KMS-11 (cell line): ENCODE measurements around the gene SLC25A21.
A peak's percentile ranks its signal among the peaks of the same experiment; 100 is the strongest.

ENCODE experiments used
- H2AFZ ChIP-seq: fragments of 200-600 bp; sonication (generic); 2 replicates; pipeline ENCODE4 v1.6.1; 2016; ENCODE audit warnings: antibody characterized with exemption, mixed run types, low read depth
- H3K27ac ChIP-seq: fragments of 200-600 bp; sonication (generic); 2 replicates; pipeline ENCODE4 v1.6.1; 2016; ENCODE audit warnings: mild to moderate bottlenecking, mixed run types
- H3K27me3 ChIP-seq: fragments of 200-600 bp; sonication (generic); 2 replicates; pipeline ENCODE4 v1.6.1; 2017; ENCODE audit warnings: mild to moderate bottlenecking, low read depth, mixed run types, moderate library complexity; ENCODE audit not compliant: insufficient read depth
- H3K36me3 ChIP-seq: fragments of 200-600 bp; sonication (generic); 2 replicates; pipeline ENCODE4 v1.6.1; 2017; ENCODE audit warnings: mild to moderate bottlenecking, mixed run types; ENCODE audit not compliant: insufficient read depth
- H3K4me1 ChIP-seq: fragments of 200-600 bp; sonication (generic); 2 replicates; pipeline ENCODE4 v1.6.1; 2016; ENCODE audit warnings: mild to moderate bottlenecking, low read depth, mixed run types; ENCODE audit not compliant: poor library complexity, severe bottlenecking
- H3K4me2 ChIP-seq: fragments of 200-600 bp; sonication (generic); 2 replicates; pipeline ENCODE4 v1.7.0; 2016; ENCODE audit warnings: mild to moderate bottlenecking, mixed run types
- H3K4me3 ChIP-seq: fragments of 200-600 bp; sonication (generic); IDR thresholded peaks from 2 replicates; pipeline ENCODE4 v1.6.1; 2017; ENCODE audit warnings: low read depth, low read length, mixed read lengths; ENCODE audit not compliant: insufficient read depth
- H3K79me2 ChIP-seq: fragments of 200-600 bp; sonication (generic); 2 replicates; pipeline ENCODE4 v1.6.1; 2016; ENCODE audit warnings: low read depth, mixed run types; ENCODE audit not compliant: insufficient read depth
- H3K9ac ChIP-seq: fragments of 200-600 bp; sonication (generic); 2 replicates; pipeline ENCODE4 v1.6.1; 2016; ENCODE audit warnings: mild to moderate bottlenecking, mixed run types
- H4K20me1 ChIP-seq: fragments of 200-600 bp; sonication (generic); 2 replicates; pipeline ENCODE4 v1.6.1; 2016; ENCODE audit warnings: mild to moderate bottlenecking, mixed run types; ENCODE audit not compliant: insufficient read depth
- CTCF ChIP-seq: fragments of 200-600 bp; sonication (generic); conservative IDR thresholded peaks from 2 replicates; pipeline ENCODE4 v1.6.1; 2017; ENCODE audit warnings: low read depth, mild to moderate bottlenecking, antibody characterized with exemption, low read length, moderate library complexity, mixed read lengths

Gene SLC25A21

GRCh38 chr14:37047226-37047625, 125.2 kb downstream of the SLC25A21 start:
- H3K4me2 ChIP-seq: no peak overlapping the region
- H3K4me3 ChIP-seq: no peak overlapping the region
- no peaks in the 10 kb centered on the region for H3K4me1 ChIP-seq
- no peaks in the 10 kb centered on the region for H3K36me3 ChIP-seq
- H4K20me1 ChIP-seq: no peaks in the 10 kb centered on the region
- no peaks in the 10 kb centered on the region for H3K79me2 ChIP-seq
- no peak overlapping the region for H3K9ac ChIP-seq
- no peaks in the 10 kb centered on the region for H3K27me3 ChIP-seq
- TF ChIP-seq CTCF: no peak
- H3K27ac ChIP-seq: no peak overlapping the region
- no peak overlapping the region for H2AFZ ChIP-seq

DNA sequence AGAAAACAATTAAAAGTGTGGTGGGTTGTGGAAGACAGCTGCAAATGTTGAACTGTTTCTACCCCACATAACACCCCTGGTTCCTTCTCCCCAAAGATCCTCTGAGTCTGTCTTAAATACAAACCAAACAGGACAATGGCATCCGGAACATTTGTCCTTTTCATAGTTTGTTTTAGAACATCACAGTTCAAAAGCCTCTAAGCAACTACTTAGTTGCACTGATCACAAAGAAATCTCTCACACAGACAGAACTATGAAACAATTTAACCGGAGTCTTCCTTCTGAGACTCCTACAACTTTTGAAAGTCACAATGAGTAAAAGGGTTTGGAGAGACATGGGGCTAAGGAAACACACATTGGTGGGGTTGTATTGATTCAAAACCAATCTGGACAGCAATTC, 125.6 kb downstream of the SLC25A21 start:
- no peak overlapping the region for H3K4me3 ChIP-seq
- H3K79me2 ChIP-seq: no peaks in the 10 kb centered on the region
- no peak overlapping the region for H2AFZ ChIP-seq
- no peak for TF ChIP-seq CTCF
- no peak overlapping the region for H3K4me2 ChIP-seq
- H4K20me1 ChIP-seq: no peaks in the 10 kb centered on the region
- no peaks in the 10 kb centered on the region for H3K27me3 ChIP-seq
- no peak overlapping the region for H3K27ac ChIP-seq
- no peak overlapping the region for H3K9ac ChIP-seq
- H3K36me3 ChIP-seq: no peaks in the 10 kb centered on the region
- no peaks in the 10 kb centered on the region for H3K4me1 ChIP-seq

- no peak overlapping the region for H3K4me3 ChIP-seq
- H3K4me2 ChIP-seq: peak overlapping the region; percentile 29; the same call in 1 of the 2 replicates
- no peak for TF ChIP-seq CTCF
Observed at GRCh38 chr14:37045340-37046061, 126.9 kb downstream of the SLC25A21 start.

GRCh38 chr14:37037636-37038387, 134.6 kb downstream of the SLC25A21 start:
- H3K27ac ChIP-seq: no peak overlapping the region
- H3K4me3 ChIP-seq: no peak overlapping the region
- no peaks in the 10 kb centered on the region for H3K4me1 ChIP-seq
- H3K4me2 ChIP-seq: no peak overlapping the region
- H3K9ac ChIP-seq: no peak overlapping the region
- H3K27me3 ChIP-seq: no peaks in the 10 kb centered on the region
- no peak for TF ChIP-seq CTCF
- H2AFZ ChIP-seq: no peak overlapping the region
- H4K20me1 ChIP-seq: no peaks in the 10 kb centered on the region
- H3K79me2 ChIP-seq: no peaks in the 10 kb centered on the region
- no peaks in the 10 kb centered on the region for H3K36me3 ChIP-seq

More at GRCh38 chr14:37045340-37046061, 126.9 kb downstream of the SLC25A21 start:
- Histone ChIP-seq H4K20me1 (no peaks in the 10 kb centered on the region), H3K4me1 (no peaks in the 10 kb centered on the region), H2AFZ (peak overlapping the region; percentile 14; the same call in 1 of the 2 replicates), H3K27ac (no peak overlapping the region), H3K9ac (no peak overlapping the region), H3K36me3 (no peaks in the 10 kb centered on the region), H3K79me2 (no peaks in the 10 kb centered on the region), H3K27me3 (no peaks in the 10 kb centered on the region)
